Activated CD8-positive, alpha-beta memory T cell treated with anti-CD3 and anti-CD28 coated beads, Interleukin-2, amount 50 U/mL, for 1 hour (primary cell): Measurements from ENCODE around the gene YBX2.
"Not testable (repeated sequence)": the region's sequence is repeated elsewhere in the genome, so short reads cannot be mapped to it uniquely, and the experiment has no call there.

Experiments used
- DNase-seq: peaks from one replicate; pipeline ENCODE4 v3.0.0-alpha.2; 2020; ENCODE audit errors: extremely low read depth

The YBX2 gene

DNA sequence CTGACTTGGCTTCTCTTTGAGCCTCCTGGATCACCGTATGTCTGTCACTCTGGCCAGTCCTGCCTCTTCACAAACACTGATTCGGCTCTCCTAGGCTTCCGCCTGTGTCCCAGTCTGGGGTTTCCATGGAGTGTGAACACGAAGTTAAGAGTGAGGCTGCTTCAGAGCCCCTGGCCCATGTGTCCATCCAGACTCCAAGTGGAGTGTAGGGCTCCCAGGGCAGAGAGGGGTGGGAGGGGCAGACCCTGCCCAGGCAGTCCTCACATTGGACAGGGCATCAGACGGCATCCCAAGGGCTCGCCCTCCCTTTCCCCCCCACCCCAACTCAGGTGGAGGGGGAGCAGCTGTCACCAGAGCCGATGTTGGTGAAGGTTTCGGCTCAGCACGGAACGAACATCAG, 50.6 kb downstream of the YBX2 start:
- DNase-seq, result not testable (repeated sequence)

DNA sequence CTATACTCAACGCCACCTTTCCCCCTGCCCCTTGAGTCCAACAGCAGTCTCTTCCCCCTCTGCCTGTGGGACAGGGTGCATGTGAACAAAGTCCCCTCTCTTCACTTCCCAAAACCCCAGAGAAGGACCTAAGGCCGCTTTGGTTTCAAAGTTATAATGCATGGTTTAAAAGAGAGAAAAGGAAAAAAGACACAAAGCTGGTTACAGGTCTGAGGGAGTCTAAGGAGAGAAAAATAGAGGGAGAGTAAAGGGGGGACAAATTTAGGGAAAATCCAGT, 51.0 kb downstream of the YBX2 start:
- no peak for DNase-seq

DNA sequence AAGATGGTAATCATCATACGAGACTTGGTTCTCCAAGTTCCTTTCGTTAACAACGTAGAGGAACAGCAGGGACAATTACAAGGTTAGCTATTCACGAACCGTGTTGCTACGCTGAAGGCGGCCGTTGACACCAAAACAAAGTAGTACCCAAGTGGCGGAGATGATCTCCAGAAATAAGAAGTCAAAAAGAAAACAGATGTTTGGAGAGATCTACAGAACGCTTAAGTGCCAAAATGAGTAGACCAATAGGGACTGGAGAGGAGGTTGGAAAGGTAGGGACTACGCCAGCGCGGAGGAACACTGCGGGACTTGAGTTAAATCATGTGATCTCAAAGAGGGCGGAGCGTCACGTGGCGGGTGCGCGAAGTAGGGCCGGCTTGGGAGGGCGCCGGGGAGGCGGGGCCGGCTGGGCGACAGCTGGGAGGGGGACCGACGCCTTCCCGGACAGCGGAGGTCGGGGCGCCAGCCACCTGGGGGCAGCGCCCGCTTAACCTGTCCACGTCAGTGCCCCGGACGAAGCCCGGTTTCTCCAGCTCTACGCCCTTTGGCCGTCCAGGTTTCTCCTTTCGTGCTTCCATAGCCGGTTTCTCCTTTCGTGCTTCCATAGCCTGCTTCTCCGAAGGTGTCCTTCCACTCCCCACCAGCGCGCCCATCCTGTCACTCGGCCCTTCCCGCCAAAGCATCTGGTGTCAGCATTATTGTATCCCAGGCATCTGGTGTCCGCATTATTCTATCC, 51.6 kb downstream of the YBX2 start:
- peak; percentile 94 for DNase-seq

DNA sequence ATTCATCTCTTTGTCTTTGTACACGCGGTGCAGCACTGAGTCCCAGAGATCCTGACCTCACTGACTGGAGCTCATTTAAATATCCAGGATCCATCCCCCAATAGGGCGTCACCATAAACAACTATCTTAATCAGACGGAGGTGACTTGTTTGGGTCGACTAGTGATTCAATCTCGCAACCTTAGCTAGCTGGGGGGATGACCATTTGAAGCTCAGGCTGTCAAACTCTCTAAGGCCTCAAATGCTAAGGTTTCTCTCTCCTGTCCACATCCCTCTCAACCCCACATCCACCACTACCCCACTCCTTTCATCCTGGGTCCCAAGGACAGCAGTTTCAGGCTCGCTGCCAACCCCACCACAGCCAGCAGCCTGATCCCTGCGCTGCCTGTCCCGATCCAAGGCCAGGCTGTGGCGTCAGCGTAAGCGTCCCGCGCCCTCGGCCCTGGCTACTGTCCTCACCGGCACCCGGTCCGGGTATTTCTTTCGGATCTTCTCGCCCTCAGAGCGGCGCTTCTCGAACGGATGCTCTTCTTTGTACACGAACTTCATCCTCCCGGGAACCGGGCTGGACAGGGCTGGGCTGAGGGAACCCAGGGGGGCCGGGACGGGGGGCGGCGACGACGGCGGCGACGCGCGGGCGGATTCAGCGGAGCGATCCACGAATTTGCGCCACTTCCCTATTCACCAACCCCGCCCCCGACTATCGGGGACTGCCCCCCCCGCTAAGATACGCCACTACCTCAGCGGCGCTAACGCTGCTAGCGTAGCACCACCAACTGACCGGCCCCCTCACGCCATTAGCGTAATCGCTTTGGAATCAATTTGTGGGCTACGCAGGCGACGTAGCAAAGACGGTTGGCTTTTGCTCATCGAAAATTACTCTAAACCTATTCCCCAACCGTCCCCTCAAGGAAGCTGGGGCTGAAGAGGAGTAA, 52.4 kb downstream of the YBX2 start, which contains the start of gene GABARAP:
TSS of gene GABARAP (minus strand) at position 667 of the 934 bp plus-strand sequence. CDS start at position 548, 119 bp downstream.
- DNase-seq, result peak; percentile 85

DNA sequence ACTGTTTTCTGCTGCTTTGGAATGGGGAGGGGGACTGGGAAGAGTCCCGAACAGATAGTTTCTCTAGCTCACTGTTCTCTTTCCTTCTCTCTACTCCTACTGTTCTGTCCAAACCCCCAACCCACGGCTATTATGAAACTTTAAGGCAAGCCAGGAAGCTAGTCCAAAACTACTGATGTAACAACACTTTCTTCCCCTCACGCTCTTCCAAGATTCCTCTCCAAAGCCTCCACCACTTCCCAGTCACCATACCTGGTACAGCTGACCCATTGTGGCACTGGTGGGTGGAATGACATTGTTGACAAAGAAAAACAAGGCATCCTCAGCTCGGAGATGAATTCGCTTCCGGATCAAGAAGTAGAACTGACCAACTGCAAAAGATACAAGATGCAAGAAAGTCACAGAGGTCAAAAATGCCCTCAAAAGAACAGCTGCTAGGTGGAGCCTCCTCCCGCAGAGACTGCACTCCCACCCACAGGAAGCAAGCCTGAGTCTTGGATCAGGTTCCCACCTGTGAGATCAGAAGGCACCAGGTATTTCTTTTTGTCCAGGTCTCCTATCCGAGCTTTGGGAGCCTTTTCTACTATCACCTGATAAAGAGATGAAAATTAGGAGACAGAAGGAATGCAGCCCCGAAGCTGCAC, 53.2 kb downstream of the YBX2 start:
- DNase-seq, result no peak

DNA sequence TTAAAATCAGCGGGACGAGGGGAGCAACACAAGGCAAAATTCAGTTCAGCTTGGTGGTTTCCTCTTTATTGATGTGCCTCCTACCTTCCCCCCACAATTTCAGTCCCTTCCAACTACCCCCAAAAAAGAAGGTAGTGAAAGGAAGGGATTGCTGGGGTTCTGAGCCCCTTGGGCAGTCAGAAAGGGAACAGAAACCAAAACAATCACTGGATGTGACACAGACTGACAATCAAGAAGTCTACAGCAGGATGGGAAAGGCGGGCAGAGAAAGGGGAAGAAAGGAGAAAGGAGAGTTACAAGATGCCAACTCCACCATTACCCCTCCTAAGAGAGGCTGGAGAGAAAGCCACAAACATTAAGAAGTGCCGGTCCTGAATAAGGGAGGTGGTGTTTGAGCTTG, 54.1 kb downstream of the YBX2 start:
- DNase-seq, result no peak

DNA sequence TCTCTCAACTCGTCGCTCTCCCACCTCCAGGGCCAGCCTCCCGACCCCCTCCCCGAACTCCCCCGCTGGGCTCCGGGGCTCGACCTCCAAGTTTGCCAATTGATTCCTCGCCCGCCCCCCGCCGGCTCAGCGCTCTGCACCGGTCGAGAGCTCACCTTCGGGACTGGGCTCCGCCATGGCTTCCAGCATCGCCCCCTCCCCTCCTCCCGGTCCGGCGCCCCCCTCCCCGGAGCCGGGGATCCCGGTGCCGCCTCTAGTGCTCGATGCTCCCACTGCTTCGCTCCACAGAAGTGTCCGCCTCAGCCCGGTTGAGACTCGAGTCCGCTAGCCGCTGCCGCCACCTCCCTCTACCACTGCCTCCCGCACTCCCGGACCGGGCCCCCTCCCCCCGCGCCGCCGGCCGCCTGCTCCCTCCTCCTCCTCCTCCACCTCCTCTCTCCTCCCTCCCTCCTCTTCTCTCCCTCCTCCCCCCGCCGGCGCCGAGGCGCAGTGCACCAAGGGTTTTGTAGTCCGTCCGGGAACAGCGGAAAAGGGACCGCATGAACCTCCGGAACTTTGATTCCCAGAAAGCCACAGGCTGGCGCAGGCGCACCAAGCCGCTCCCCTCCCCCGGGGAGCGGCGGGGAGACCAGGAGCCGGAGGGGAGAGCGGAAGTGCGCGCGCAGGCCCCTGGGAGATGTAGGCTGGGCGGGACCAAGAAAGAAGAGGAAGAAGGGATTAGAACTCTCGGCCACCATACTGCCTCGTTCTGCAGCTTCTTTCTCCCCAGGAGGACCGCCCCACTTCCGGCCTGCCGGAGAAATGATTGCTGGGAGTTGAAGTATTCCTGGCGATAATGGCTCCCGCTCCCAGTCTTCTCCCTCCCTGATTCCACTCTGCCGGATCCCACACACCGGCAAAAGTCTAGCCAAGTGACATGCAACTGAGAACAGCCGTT, 55.1 kb downstream of the YBX2 start, which contains the start of gene PHF23:
TSS of gene PHF23 (minus strand) at position 367 of the 937 bp plus-strand sequence. CDS start at position 189, 178 bp downstream.
- peak; percentile 90 for DNase-seq

DNA sequence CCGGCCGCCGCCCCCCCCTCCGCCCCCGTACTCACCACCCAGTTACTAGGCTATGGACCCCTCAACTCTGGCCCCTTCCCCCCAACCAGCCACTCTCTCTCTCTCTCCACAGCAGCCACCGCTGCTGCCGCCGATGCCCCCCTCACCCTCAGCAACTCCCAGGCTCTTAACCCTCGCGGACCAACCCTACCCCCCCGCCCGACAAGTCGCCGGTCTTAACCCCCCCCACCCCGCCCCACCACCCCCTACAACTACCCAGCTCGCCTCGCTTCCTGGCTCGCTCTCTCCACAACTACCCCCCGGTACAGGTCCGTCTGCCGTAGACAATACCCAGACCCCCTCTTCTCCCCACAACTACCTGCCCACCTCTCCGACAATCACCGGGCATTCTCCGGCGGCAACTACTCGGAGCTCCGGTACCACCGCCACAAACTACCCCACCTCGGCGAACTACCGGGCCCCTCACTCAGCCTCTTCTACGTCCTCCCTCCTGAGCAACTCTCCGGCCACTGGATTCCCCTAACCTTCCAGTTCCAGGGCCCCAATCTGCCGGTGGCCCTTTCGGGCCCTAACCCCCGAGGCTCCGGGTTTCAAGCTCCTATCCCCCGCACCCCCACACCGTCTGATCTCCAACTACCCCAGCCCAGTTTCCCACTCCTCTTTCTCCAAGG, 55.9 kb downstream of the YBX2 start:
- DNase-seq, result no peak
